Measurements from ENCODE around the gene TTN. TPM values are rescaled to one million over a fixed set of nuclear protein-coding genes. Genes with fewer than 3 reads are reported as not detected.

Gene TTN
- total RNA-seq, 4 donors from 2014 or later = 1.8 to 10.0 (median 7.2) TPM

- Histone ChIP-seq H3K36me3 (no peaks in the 10 kb centered on the region), H3K27ac (no peak overlapping the region), H3K9me3 (no peaks in the 10 kb centered on the region), H3K4me1 (no peaks in the 10 kb centered on the region), H3K4me3 (no peak overlapping the region), H3K27me3 (no peaks in the 10 kb centered on the region)
- intact Hi-C loops (cut with DNase I; ENCODE audit: low total_unique reads) = no loop called here
- no peak for TF ChIP-seq CTCF (IDR thresholded peaks at IDR 0.05)
- no peak for TF ChIP-seq POLR2A (IDR thresholded peaks at IDR 0.05)
- no peak for DNase-seq
Observed at GRCh38 chr2:178531168-178531567, 276.1 kb downstream of the TTN start.

GRCh38 chr2:178530625-178531142, 276.5 kb downstream of the TTN start:
- no peak for TF ChIP-seq CTCF (IDR thresholded peaks at IDR 0.05)
- TF ChIP-seq POLR2A (IDR thresholded peaks at IDR 0.05) = no peak
- Histone ChIP-seq H3K4me1 (no peaks in the 10 kb centered on the region), H3K9me3 (no peaks in the 10 kb centered on the region), H3K4me3 (no peak overlapping the region), H3K36me3 (no peaks in the 10 kb centered on the region), H3K27ac (no peak overlapping the region), H3K27me3 (no peaks in the 10 kb centered on the region)
- no peak for DNase-seq
- intact Hi-C loops (cut with DNase I; ENCODE audit: low total_unique reads) = no loop called here

GRCh38 chr2:178530131-178530530, 277.1 kb downstream of the TTN start:
- intact Hi-C loops (cut with DNase I; ENCODE audit: low total_unique reads) = no loop called here
- Histone ChIP-seq H3K4me1 (no peaks in the 10 kb centered on the region), H3K36me3 (no peaks in the 10 kb centered on the region), H3K27ac (no peak overlapping the region), H3K9me3 (no peaks in the 10 kb centered on the region), H3K4me3 (no peak overlapping the region), H3K27me3 (no peaks in the 10 kb centered on the region)
- no peak for TF ChIP-seq POLR2A (IDR thresholded peaks at IDR 0.05)
- TF ChIP-seq CTCF (IDR thresholded peaks at IDR 0.05) = no peak
- DNase-seq = no peak

- H3K27ac ChIP-seq = no peak overlapping the region
- TF ChIP-seq CTCF (IDR thresholded peaks at IDR 0.05) (no peak), POLR2A (IDR thresholded peaks at IDR 0.05) (no peak)
- no peaks in the 10 kb centered on the region for H3K4me1 ChIP-seq
- no peaks in the 10 kb centered on the region for H3K9me3 ChIP-seq
- DNase-seq = no peak
- no peaks in the 10 kb centered on the region for H3K36me3 ChIP-seq
- H3K4me3 ChIP-seq = no peak overlapping the region
- intact Hi-C loops (cut with DNase I; ENCODE audit: low total_unique reads) = no loop called here
- H3K27me3 ChIP-seq = no peaks in the 10 kb centered on the region
Observed at GRCh38 chr2:178529194-178529593, 278.0 kb downstream of the TTN start.

GRCh38 chr2:178528647-178529046, 278.6 kb downstream of the TTN start:
- Histone ChIP-seq H3K9me3 (no peaks in the 10 kb centered on the region), H3K27ac (no peak overlapping the region), H3K4me3 (no peak overlapping the region), H3K36me3 (no peaks in the 10 kb centered on the region), H3K4me1 (no peaks in the 10 kb centered on the region), H3K27me3 (no peaks in the 10 kb centered on the region)
- no peak for DNase-seq
- TF ChIP-seq CTCF (IDR thresholded peaks at IDR 0.05) (no peak), POLR2A (IDR thresholded peaks at IDR 0.05) (no peak)
- intact Hi-C loops (cut with DNase I; ENCODE audit: low total_unique reads) = no loop called here

Measured in uterus (tissue), 4 donors.